Body of pancreas (tissue), 4 donors: ENCODE measurements around the gene MVD. TPM values are rescaled to one million over a fixed set of nuclear protein-coding genes. Genes with fewer than 3 reads are reported as not detected.

ENCODE experiments used
- ATAC-seq: fragments of 150-250 bp; one replicate; pipeline ENCODE4 v1.9.1; 2016
- DNase-seq, 4 donors: peaks; one replicate each; pipeline ENCODE4 v3.0.0-alpha.2; 2019
- H3K27ac ChIP-seq, 4 donors: fragments of 200-600 bp; sonication (generic); 1 replicate in 3 of 4; 2 replicates in 1 of 4; pipeline versions ENCODE4 v1.5.1 to v1.6.1; 2016 to 2019; ENCODE audit warnings: mild to moderate bottlenecking in 1 of 4, mixed read lengths in 1 of 4, moderate library complexity in 1 of 4
- H3K27me3 ChIP-seq, 2 donors: fragments of 200-600 bp; sonication (generic); one replicate each; pipeline ENCODE4 v1.6.0; 2016; ENCODE audit warnings: mild to moderate bottlenecking in 1 of 2
- H3K36me3 ChIP-seq, 2 donors: fragments of 200-600 bp; sonication (generic); replicated peaks in 1 of 2; 2 replicates each; pipeline ENCODE4 v1.5.1; 2016; ENCODE audit warnings: low read depth in 2 of 2; ENCODE audit not compliant: insufficient read depth in 1 of 2
- H3K4me1 ChIP-seq: fragments of 200-600 bp; sonication (generic); one replicate; pipeline ENCODE4 v1.6.0; 2016
- H3K4me3 ChIP-seq, 2 donors: fragments of 200-600 bp; sonication (generic); 1 replicate in 1 of 2; 2 replicates in 1 of 2; pipeline ENCODE4 v1.5.1; 2016 to 2019
- H3K9me3 ChIP-seq, 3 donors: fragments of 200-600 bp; sonication (generic); 1 replicate in 2 of 3; 2 replicates in 1 of 3; pipeline ENCODE4 v1.5.1; 2016
- CTCF ChIP-seq, 7 experiments: fragments of 450-650 bp in 4 of 7; fragments of 200-600 bp in 3 of 7; sonication (generic) in 3 of 7; IDR thresholded peaks; one replicate each; pipeline ENCODE4 v1.5.1; 2016 to 2019; ENCODE audit warnings: antibody characterized with exemption in 7 of 7
- POLR2A ChIP-seq, 3 donors: fragments of 450-650 bp; IDR thresholded peaks; one replicate each; pipeline ENCODE4 v1.6.1; 2016; ENCODE audit warnings: antibody characterized with exemption in 3 of 3, mild to moderate bottlenecking in 2 of 3
- WGBS, 2 donors: methylation state at CpG; one replicate each; pipeline ENCODE4 v1.1.5; 2017; 5-methylcytosine and 5-hydroxymethylcytosine counted together
- intact Hi-C: fragments of 100-400 bp; cut with DNase I; formaldehyde crosslinking; loops from one replicate; pipeline ENCODE4 v1.15.1; 2023
- total RNA-seq, 2 donors: library from RNA; depleted of rRNA; stranded (reverse); fragments of >200 nt; gene quantifications; one replicate each; pipeline ENCODE4 v1.1.0, GENCODE V29; 2016

MVD gene
- total RNA-seq, 2 donors from 2014 or later: 16.9 to 28.7 TPM

DNA sequence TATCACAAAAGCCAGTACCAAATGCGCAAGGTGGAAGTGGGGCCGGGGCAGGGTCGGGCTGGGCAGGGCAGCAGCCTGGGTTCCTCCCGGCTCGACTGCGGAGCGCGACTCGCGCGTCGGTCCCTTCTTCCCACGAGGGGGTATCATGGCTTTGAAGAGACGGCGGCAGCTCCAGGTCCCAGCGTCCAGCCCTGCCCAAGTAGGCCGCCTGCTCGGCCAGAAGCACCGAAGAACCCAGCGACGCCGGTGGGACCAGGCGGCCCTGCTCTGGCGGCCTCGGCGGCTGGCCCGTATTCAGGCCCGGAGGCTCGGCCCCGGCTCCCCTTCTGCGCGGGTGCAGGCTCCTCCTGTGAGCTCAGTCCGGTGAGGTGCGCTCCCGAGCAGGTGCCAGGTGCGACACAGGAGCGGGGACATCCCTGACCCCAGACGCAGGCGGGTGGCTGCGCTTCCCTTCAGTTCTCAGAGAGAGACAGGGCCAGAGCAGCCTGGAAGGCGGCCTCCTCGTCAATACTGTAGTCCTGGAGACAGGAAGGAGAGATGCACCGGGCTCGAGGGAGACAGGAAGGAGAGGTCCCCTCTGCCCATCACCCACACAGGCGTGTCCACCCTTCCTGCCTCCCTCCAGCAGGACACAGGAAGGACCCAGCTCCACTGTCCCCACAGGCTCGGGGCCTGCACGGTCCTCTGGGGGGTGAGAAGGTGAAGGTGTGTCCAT, 34.4 kb upstream of the MVD start:
- H3K36me3 ChIP-seq: peaks cover 0 to 5% of the 10 kb centered on the region in 2 donors
- H3K4me1 ChIP-seq: peaks cover 5% of the 10 kb centered on the region
- no peak overlapping the region for H3K27ac ChIP-seq
- intact Hi-C loops: no loop called here
- WGBS, 2 donors: 89 to 91% methylated on average over 20 to 46 of the region's 47 CpGs
- no peak for ATAC-seq
- no peaks in the 10 kb centered on the region for H3K27me3 ChIP-seq
- no peak overlapping the region for H3K4me3 ChIP-seq
- H3K9me3 ChIP-seq: no peaks in the 10 kb centered on the region
- TF ChIP-seq POLR2A (IDR thresholded peaks at IDR 0.05) (no peak), CTCF (IDR thresholded peaks at IDR 0.05) (no peak)
- DNase-seq: no peak

- Histone ChIP-seq H3K4me3 (no peak overlapping the region), H3K4me1 (peaks cover 3% of the 10 kb centered on the region), H3K27me3 (no peaks in the 10 kb centered on the region), H3K27ac (no peak overlapping the region), H3K36me3 (peaks cover 0 to 5% of the 10 kb centered on the region in 2 donors), H3K9me3 (no peaks in the 10 kb centered on the region)
- DNase-seq (no peak), ATAC-seq (no peak)
- intact Hi-C loops: no loop called here
- no peak for TF ChIP-seq POLR2A (IDR thresholded peaks at IDR 0.05)
- no peak for TF ChIP-seq CTCF (IDR thresholded peaks at IDR 0.05)
- WGBS, 2 donors: 88 to 91% methylated on average over 12 to 14 of the region's 14 CpGs
These were observed 33.5 kb upstream of the MVD start for GRCh38 chr16:88696441-88696840.

DNA sequence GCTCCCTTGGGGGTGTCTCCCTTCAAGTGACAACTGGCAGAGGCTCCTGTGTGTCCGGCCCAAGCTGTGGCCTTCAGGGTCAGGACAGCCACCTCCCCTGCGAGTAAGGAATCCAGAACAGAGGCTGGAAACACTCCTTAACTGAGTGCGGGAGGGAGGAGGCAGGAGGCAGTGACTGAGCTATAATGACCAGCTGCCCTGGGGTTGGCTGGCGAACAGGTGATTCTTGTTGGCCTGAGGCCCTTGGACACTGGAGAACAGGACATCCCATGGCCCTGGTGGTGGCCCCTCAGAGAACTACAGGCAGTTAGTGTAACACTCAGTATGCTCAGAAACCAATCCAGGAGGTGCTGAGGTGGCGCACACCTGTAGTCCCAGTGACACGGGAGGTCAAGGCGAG, 32.9 kb upstream of the MVD start:
- DNase-seq (no peak), ATAC-seq (no peak)
- no peak overlapping the region for H3K27ac ChIP-seq
- H3K9me3 ChIP-seq: no peaks in the 10 kb centered on the region
- intact Hi-C loops: no loop called here
- H3K36me3 ChIP-seq: peaks cover 0 to 5% of the 10 kb centered on the region in 2 donors
- WGBS, 2 donors: 90 to 100% methylated on average over 1 to 7 of the region's 7 CpGs
- H3K4me1 ChIP-seq: no peaks in the 10 kb centered on the region
- TF ChIP-seq CTCF (IDR thresholded peaks at IDR 0.05): no peak
- TF ChIP-seq POLR2A (IDR thresholded peaks at IDR 0.05): no peak
- H3K4me3 ChIP-seq: no peak overlapping the region
- H3K27me3 ChIP-seq: no peaks in the 10 kb centered on the region

DNA sequence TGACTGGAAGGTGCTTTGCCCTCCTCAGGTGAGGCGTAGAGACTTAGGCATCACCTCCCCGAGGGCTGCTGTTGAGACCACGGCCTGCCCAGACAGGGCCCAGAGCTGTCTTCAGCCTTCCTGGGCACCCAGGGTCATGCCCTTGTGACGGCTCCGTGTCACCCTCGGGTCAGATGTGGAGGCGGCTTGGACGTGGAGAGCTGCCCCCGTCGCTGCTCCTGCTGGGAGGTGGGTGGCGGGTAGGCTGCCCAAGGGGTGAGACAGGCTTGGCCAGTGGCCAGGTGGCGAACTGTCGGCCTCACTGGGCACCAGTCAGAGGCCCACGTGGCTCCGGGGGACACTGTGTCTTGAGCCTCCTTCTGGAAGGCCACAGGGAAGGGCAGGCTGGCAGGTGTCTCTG, 32.3 kb upstream of the MVD start:
- H3K4me3 ChIP-seq: no peak overlapping the region
- no peaks in the 10 kb centered on the region for H3K27me3 ChIP-seq
- H3K4me1 ChIP-seq: no peaks in the 10 kb centered on the region
- DNase-seq (no peak), ATAC-seq (no peak)
- intact Hi-C loops: no loop called here
- 71 to 72% methylated on average over 10 to 15 of the region's 15 CpGs for WGBS, 2 donors
- peaks cover 0 to 5% of the 10 kb centered on the region in 2 donors for H3K36me3 ChIP-seq
- no peaks in the 10 kb centered on the region for H3K9me3 ChIP-seq
- H3K27ac ChIP-seq: no peak overlapping the region
- TF ChIP-seq CTCF (IDR thresholded peaks at IDR 0.05) (no peak), POLR2A (IDR thresholded peaks at IDR 0.05) (no peak)
